Skeletal muscle tissue (tissue), 4 donors: ENCODE measurements around the gene DRP2. TPM values are rescaled to one million over a fixed set of nuclear protein-coding genes. Genes with fewer than 3 reads are reported as not detected.
"Not testable (repeated sequence)": the region's sequence is repeated elsewhere in the genome, so short reads cannot be mapped to it uniquely, and the experiment has no call there.

Experiments
- H3K27ac ChIP-seq: one replicate; pipeline ENCODE4 v1.7.0; 2013; ENCODE audit warnings: mild to moderate bottlenecking, low read depth, low read length, inconsistent platforms
- H3K27me3 ChIP-seq, 3 donors: one replicate each; pipeline ENCODE4 v1.7.0; 2013; ENCODE audit warnings: low read length in 3 of 3; ENCODE audit not compliant: control insufficient read depth in 3 of 3, insufficient read depth in 3 of 3
- H3K36me3 ChIP-seq, 3 donors: one replicate each; pipeline ENCODE4 v1.7.0; 2013; ENCODE audit warnings: low read length in 3 of 3; ENCODE audit not compliant: control insufficient read depth in 3 of 3, insufficient read depth in 3 of 3
- H3K4me1 ChIP-seq, 3 donors: one replicate each; pipeline ENCODE4 v1.7.0; 2013; ENCODE audit warnings: low read length in 3 of 3, mild to moderate bottlenecking in 3 of 3; ENCODE audit not compliant: control insufficient read depth in 3 of 3, insufficient read depth in 3 of 3
- H3K4me3 ChIP-seq, 3 donors: one replicate each; pipeline ENCODE4 v1.7.0; 2013; ENCODE audit warnings: low read length in 3 of 3
- H3K9ac ChIP-seq, 3 donors: one replicate each; pipeline ENCODE4 v1.7.0; 2013; ENCODE audit warnings: low read length in 3 of 3, mild to moderate bottlenecking in 3 of 3, moderate library complexity in 2 of 3, low read depth in 1 of 3
- H3K9me3 ChIP-seq, 3 donors: one replicate each; pipeline ENCODE4 v1.7.0; 2013; ENCODE audit warnings: low read length in 3 of 3; ENCODE audit not compliant: control insufficient read depth in 3 of 3
- total RNA-seq: library from RNA; depleted of rRNA; stranded (reverse); fragments of >200 nt; gene quantifications from one replicate; pipeline ENCODE4 v1.2.3, GENCODE V29; 2014
- donor health status: Osteomylitis.

DRP2 gene, protein sequence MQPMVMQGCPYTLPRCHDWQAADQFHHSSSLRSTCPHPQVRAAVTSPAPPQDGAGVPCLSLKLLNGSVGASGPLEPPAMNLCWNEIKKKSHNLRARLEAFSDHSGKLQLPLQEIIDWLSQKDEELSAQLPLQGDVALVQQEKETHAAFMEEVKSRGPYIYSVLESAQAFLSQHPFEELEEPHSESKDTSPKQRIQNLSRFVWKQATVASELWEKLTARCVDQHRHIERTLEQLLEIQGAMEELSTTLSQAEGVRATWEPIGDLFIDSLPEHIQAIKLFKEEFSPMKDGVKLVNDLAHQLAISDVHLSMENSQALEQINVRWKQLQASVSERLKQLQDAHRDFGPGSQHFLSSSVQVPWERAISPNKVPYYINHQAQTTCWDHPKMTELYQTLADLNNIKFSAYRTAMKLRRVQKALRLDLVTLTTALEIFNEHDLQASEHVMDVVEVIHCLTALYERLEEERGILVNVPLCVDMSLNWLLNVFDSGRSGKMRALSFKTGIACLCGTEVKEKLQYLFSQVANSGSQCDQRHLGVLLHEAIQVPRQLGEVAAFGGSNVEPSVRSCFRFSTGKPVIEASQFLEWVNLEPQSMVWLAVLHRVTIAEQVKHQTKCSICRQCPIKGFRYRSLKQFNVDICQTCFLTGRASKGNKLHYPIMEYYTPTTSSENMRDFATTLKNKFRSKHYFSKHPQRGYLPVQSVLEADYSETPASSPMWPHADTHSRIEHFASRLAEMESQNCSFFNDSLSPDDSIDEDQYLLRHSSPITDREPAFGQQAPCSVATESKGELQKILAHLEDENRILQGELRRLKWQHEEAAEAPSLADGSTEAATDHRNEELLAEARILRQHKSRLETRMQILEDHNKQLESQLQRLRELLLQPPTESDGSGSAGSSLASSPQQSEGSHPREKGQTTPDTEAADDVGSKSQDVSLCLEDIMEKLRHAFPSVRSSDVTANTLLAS
- total RNA-seq, result 1.0 TPM

DNA sequence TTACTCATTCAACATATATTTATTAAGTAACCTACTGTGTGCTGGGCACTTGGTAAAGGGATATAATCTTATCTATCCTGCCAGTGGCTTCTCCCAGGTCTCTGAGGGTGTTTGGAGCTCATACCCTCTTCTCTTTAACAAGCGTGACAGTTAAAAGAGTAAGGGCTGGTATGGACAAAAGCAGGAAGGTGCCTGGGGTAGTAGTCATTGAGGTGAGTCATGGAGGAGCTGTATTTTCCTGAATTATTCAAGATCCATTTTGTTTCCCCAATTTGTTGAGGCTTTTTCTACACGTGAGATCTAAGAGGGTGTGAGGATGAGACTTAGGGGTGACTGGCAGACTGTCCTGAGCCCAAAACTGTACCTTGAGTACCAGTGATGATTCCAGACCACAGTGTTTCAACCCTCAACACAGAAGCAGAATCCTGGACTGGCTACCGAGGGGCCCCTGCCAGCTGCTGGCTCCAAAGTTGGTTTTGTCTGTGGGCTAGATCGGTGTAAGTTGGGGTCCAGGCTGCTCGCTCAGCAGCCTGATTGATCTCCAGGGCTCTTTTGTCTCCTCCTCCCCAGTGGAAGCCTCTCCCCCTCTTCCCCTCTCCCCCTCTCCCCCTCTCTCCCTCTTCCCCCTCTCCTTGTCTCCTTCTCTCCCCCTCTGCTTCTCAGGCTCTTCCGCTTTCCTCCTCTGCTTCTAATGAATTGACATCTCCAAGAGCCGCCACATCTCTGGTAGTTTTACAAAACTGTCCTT lies at the start of gene DRP2:
TSS of gene DRP2 (plus strand) at position 671 of the 748 bp plus-strand sequence. CDS start 11,862 bp downstream, outside the sequence.
- Histone ChIP-seq H3K9me3 (no peaks in the 10 kb centered on the region), H3K27ac (no peak within 1 kb of the TSS), H3K9ac (no peak within 1 kb of the TSS), H3K27me3 (peaks cover 0 to 2% (median 0%) of the 10 kb centered on the region in 3 donors), H3K4me3 (no peak within 1 kb of the TSS), H3K4me1 (no peaks in the 10 kb centered on the region), H3K36me3 (no peaks in the 10 kb centered on the region)

GRCh38 chrX:101171883-101172400 lies 47.6 kb upstream of the DRP2 start:
- no peaks in the 10 kb centered on the region for H3K9me3 ChIP-seq
- H3K4me3 ChIP-seq, result no peak overlapping the region
- H3K4me1 ChIP-seq, result no peaks in the 10 kb centered on the region

DNA sequence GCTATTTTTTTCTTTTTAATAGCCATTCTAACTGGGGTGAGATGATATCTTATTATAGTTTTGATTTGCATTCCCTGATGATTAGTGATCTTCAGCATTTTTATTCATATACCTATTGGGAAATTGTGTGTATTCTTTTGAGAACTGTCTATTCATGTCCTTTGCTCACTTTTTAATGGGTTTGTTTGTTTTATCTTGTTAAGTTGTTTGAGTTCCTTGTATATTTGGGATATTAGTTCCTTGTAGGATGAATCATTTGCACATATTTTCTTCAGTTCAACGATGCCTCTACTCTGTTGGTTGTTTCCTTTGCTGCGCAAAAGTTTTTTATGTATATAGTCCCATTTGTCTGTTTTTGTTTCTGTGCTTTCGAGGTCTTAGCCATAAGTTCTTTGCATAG lies 43.1 kb upstream of the DRP2 start:
- Histone ChIP-seq H3K4me3 (no peak overlapping the region), H3K4me1 (no peaks in the 10 kb centered on the region), H3K9me3 (no peaks in the 10 kb centered on the region), H3K27me3 (no peaks in the 10 kb centered on the region), H3K9ac (no peak overlapping the region), H3K27ac (no peak overlapping the region), H3K36me3 (no peaks in the 10 kb centered on the region)

More at GRCh38 chrX:101171883-101172400, 47.6 kb upstream of the DRP2 start:
- Histone ChIP-seq H3K9ac (no peak overlapping the region), H3K27me3 (no peaks in the 10 kb centered on the region), H3K36me3 (no peaks in the 10 kb centered on the region), H3K27ac (no peak overlapping the region)

- H3K27ac ChIP-seq, H3K36me3 ChIP-seq, H3K27me3 ChIP-seq, H3K9ac ChIP-seq, H3K4me1 ChIP-seq, H3K4me3 ChIP-seq, H3K9me3 ChIP-seq: not testable (repeated sequence)
Measured at GRCh38 chrX:101184876-101185275, 34.7 kb upstream of the DRP2 start.

DNA sequence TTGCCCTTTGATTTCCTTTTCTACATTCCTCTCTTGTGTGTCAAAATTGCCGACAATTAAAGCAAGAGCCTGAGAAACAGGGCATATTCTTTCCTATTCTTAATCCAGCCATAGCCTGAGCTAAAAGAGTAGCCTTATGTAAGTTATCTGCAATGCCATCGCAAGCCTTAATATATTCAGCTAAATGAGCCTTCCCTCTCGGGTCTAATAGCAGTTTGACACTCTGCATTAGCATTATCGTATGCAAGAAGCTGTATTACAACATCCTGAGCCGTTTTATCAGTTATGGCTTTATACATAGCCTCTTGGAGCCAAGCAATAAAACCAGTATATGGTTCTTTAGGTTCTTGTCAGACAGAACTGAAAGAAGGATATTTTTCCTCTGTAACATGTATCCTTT lies 31.6 kb upstream of the DRP2 start:
- not testable (repeated sequence) for H3K4me3 ChIP-seq, H3K9ac ChIP-seq, H3K36me3 ChIP-seq, H3K9me3 ChIP-seq, H3K27me3 ChIP-seq, H3K4me1 ChIP-seq, H3K27ac ChIP-seq

GRCh38 chrX:101190736-101191135 lies 28.9 kb upstream of the DRP2 start:
- Histone ChIP-seq H3K27ac (no peak overlapping the region), H3K9ac (no peak overlapping the region), H3K4me3 (no peak overlapping the region), H3K4me1 (no peaks in the 10 kb centered on the region), H3K27me3 (no peaks in the 10 kb centered on the region), H3K9me3 (no peaks in the 10 kb centered on the region), H3K36me3 (no peaks in the 10 kb centered on the region)

GRCh38 chrX:101191217-101191750 lies 28.3 kb upstream of the DRP2 start:
- Histone ChIP-seq H3K27me3 (no peaks in the 10 kb centered on the region), H3K9ac (no peak overlapping the region), H3K36me3 (no peaks in the 10 kb centered on the region), H3K4me1 (no peaks in the 10 kb centered on the region), H3K4me3 (no peak overlapping the region), H3K9me3 (no peaks in the 10 kb centered on the region), H3K27ac (no peak overlapping the region)

GRCh38 chrX:101195442-101196173 lies 24.0 kb upstream of the DRP2 start:
- Histone ChIP-seq H3K27ac (no peak overlapping the region), H3K9ac (no peak overlapping the region), H3K27me3 (no peaks in the 10 kb centered on the region)

DNA sequence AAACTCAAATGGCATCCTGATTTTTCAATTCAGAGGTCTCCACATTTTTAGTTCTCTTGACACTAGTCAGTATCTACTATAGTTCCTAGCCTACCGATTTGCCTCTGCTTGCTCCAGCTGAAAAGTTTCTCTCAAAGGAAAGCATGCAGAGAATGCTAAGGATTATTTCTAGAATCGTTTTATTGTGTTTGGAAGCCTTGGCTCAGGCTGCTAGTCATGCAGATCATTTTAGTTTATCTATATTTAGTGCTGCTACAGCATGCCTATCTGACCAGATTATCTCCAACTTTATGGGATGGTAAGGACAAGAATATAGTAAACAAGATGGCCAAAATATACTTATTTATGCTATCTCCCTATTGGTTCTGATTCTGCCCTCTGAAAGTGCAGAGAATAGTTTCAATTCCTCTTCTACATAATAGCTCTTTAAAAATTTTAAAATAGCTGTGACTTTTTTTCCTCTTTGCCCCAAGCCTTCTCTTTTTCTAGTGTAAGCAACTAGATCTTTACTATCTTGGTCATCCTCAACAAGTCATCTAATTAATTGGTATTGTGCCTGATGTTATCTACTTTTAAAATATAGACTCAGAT lies 15.7 kb upstream of the DRP2 start:
- Histone ChIP-seq H3K4me3 (no peak overlapping the region), H3K36me3 (no peaks in the 10 kb centered on the region), H3K4me1 (no peaks in the 10 kb centered on the region), H3K9me3 (no peaks in the 10 kb centered on the region), H3K9ac (no peak overlapping the region), H3K27ac (no peak overlapping the region), H3K27me3 (no peaks in the 10 kb centered on the region)

More at GRCh38 chrX:101195442-101196173, 24.0 kb upstream of the DRP2 start:
- Histone ChIP-seq H3K9me3 (no peaks in the 10 kb centered on the region), H3K4me3 (no peak overlapping the region), H3K4me1 (no peaks in the 10 kb centered on the region), H3K36me3 (no peaks in the 10 kb centered on the region)
